SK-N-SH treated with all-trans-retinoic acid at 6 μM for 48 hours (cell line): ENCODE results near the gene POLE2.
A peak's percentile ranks its signal among the peaks of the same experiment; 100 is the strongest.

ENCODE experiments used
- ATAC-seq: fragments of 200-7000 bp; cut with Tn5 transposase; 3 replicates; pipeline ENCODE4 v1.9.1; 2020; ENCODE audit warnings: mild to moderate bottlenecking, moderate library complexity
- ARNTL ChIP-seq: fragments of 450-650 bp; formaldehyde crosslinking; IDR thresholded peaks from 2 replicates; pipeline ENCODE4 v1.5.0; 2020; ENCODE audit warnings: low read depth, mild to moderate bottlenecking, moderate library complexity, borderline replicate concordance
- ESRRG ChIP-seq: fragments of 250-450 bp; sonication (Bioruptor Pico); IDR thresholded peaks from 2 replicates; pipeline ENCODE4 v1.6.1; 2021; ENCODE audit warnings: mild to moderate bottlenecking
- GLIS3 ChIP-seq: fragments of 250-450 bp; sonication (Bioruptor Pico); IDR thresholded peaks from 2 replicates; pipeline ENCODE4 v1.5.0; 2020; ENCODE audit warnings: mild to moderate bottlenecking, moderate library complexity
- ISL1 ChIP-seq: fragments of 250-450 bp; sonication (Bioruptor Pico); IDR thresholded peaks from 2 replicates; pipeline ENCODE4 v2.1.2; 2022; ENCODE audit warnings: mild to moderate bottlenecking, moderate library complexity
- OSR1 ChIP-seq: fragments of 250-450 bp; sonication (Bioruptor Pico); IDR thresholded peaks from 2 replicates; pipeline ENCODE4 v1.8.0; 2022; ENCODE audit warnings: moderate library complexity, mild to moderate bottlenecking, inconsistent platforms
- RARB ChIP-seq: fragments of 250-450 bp; sonication (Bioruptor Pico); IDR thresholded peaks from 2 replicates; pipeline ENCODE4 v1.8.0; 2021; ENCODE audit warnings: mild to moderate bottlenecking, moderate library complexity
- SNAI2 ChIP-seq: fragments of 250-450 bp; sonication (Bioruptor Pico); IDR thresholded peaks from 2 replicates; pipeline ENCODE4 v1.5.0; 2020; ENCODE audit warnings: mild to moderate bottlenecking, moderate library complexity
- TOX ChIP-seq: fragments of 250-450 bp; sonication (Bioruptor Pico); IDR thresholded peaks from 2 replicates; pipeline ENCODE4 v1.8.0; 2021; ENCODE audit warnings: mild to moderate bottlenecking, moderate library complexity, borderline replicate concordance
- ZFP3 ChIP-seq: fragments of 250-450 bp; sonication (Bioruptor Pico); IDR thresholded peaks from 2 replicates; pipeline ENCODE4 v1.5.0; 2020; ENCODE audit warnings: mild to moderate bottlenecking, moderate library complexity
- ZFP30 ChIP-seq: fragments of 450-650 bp; formaldehyde crosslinking; IDR thresholded peaks from 2 replicates; pipeline ENCODE4 v1.5.0; 2022; ENCODE audit warnings: mild to moderate bottlenecking, moderate library complexity
- ZNF565 ChIP-seq: fragments of 450-650 bp; formaldehyde crosslinking; conservative IDR thresholded peaks from 2 replicates; pipeline ENCODE4 v1.5.0; 2020; ENCODE audit warnings: low read depth, mild to moderate bottlenecking, moderate library complexity
- ZNF70 ChIP-seq: fragments of 450-650 bp; formaldehyde crosslinking; IDR thresholded peaks from 2 replicates; pipeline ENCODE4 v1.5.0; 2020; ENCODE audit warnings: mild to moderate bottlenecking, moderate library complexity
- ZNF8 ChIP-seq: fragments of 450-650 bp; formaldehyde crosslinking; IDR thresholded peaks from 2 replicates; pipeline ENCODE4 v1.5.0; 2020; ENCODE audit warnings: mild to moderate bottlenecking, moderate library complexity
- TF ChIP-seq, protein P1 (sequence below): fragments of 250-450 bp; sonication (Bioruptor Pico); IDR thresholded peaks from 2 replicates; pipeline ENCODE4 v1.8.0; 2021; ENCODE audit warnings: low read depth, mild to moderate bottlenecking, moderate library complexity, borderline replicate concordance
- TF ChIP-seq, protein P2 (sequence below): fragments of 250-450 bp; sonication (Bioruptor Pico); IDR thresholded peaks from 2 replicates; pipeline ENCODE4 v1.5.1; 2021; ENCODE audit warnings: mild to moderate bottlenecking, moderate library complexity
- TF ChIP-seq, protein P3 (sequence below): fragments of 250-450 bp; sonication (Bioruptor Pico); IDR thresholded peaks from 2 replicates; pipeline ENCODE4 v1.5.0; 2020; ENCODE audit warnings: mild to moderate bottlenecking, moderate library complexity
- TF ChIP-seq, protein P4 (sequence below): fragments of 250-450 bp; sonication (Bioruptor Pico); IDR thresholded peaks from 2 replicates; pipeline ENCODE4 v1.8.0; 2020; ENCODE audit warnings: mild to moderate bottlenecking, moderate library complexity, borderline replicate concordance

Gene POLE2

GRCh38 chr14:49636866-49637265 is 51.1 kb downstream of the POLE2 start:
- ATAC-seq, result no peak
- TF ChIP-seq ZNF8, result no peak
- TF ChIP-seq ZNF70 (CRISPR knock-in tag), result no peak
- TF ChIP-seq ARNTL, result no peak
- TF ChIP-seq ISL1 (CRISPR knock-in tag), result no peak
- TF ChIP-seq ESRRG (CRISPR knock-in tag), result no peak

GRCh38 chr14:49634547-49635334 is 53.3 kb downstream of the POLE2 start, which contains the start of gene DNAAF2:
Gene DNAAF2, minus strand, starts transcription at chr14:49635244. Its CDS starts 95 bp downstream, at chr14:49635149.
- TF ChIP-seq ESRRG (CRISPR knock-in tag) (no peak), ARNTL (no peak), ZFP30 (CRISPR knock-in tag) (no peak), GLIS3 (CRISPR knock-in tag) (0 out of 2 replicates have a peak, but pooled peaks have one; percentile 49), RARB (CRISPR knock-in tag) (no peak), TOX (CRISPR knock-in tag) (no peak), ZFP3 (CRISPR knock-in tag) (peak; percentile 85), ZNF565 (CRISPR knock-in tag) (no peak), ZNF8 (no peak), OSR1 (CRISPR knock-in tag) (no peak)
- TF ChIP-seq, protein P1, sequence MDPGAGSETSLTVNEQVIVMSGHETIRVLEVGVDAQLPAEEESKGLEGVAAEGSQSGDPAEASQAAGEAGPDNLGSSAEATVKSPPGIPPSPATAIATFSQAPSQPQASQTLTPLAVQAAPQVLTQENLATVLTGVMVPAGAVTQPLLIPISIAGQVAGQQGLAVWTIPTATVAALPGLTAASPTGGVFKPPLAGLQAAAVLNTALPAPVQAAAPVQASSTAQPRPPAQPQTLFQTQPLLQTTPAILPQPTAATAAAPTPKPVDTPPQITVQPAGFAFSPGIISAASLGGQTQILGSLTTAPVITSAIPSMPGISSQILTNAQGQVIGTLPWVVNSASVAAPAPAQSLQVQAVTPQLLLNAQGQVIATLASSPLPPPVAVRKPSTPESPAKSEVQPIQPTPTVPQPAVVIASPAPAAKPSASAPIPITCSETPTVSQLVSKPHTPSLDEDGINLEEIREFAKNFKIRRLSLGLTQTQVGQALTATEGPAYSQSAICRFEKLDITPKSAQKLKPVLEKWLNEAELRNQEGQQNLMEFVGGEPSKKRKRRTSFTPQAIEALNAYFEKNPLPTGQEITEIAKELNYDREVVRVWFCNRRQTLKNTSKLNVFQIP, result no peak
- TF ChIP-seq, protein P2, sequence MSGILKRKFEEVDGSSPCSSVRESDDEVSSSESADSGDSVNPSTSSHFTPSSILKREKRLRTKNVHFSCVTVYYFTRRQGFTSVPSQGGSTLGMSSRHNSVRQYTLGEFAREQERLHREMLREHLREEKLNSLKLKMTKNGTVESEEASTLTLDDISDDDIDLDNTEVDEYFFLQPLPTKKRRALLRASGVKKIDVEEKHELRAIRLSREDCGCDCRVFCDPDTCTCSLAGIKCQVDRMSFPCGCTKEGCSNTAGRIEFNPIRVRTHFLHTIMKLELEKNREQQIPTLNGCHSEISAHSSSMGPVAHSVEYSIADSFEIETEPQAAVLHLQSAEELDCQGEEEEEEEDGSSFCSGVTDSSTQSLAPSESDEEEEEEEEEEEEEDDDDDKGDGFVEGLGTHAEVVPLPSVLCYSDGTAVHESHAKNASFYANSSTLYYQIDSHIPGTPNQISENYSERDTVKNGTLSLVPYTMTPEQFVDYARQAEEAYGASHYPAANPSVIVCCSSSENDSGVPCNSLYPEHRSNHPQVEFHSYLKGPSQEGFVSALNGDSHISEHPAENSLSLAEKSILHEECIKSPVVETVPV, result no peak
- TF ChIP-seq, protein P3, sequence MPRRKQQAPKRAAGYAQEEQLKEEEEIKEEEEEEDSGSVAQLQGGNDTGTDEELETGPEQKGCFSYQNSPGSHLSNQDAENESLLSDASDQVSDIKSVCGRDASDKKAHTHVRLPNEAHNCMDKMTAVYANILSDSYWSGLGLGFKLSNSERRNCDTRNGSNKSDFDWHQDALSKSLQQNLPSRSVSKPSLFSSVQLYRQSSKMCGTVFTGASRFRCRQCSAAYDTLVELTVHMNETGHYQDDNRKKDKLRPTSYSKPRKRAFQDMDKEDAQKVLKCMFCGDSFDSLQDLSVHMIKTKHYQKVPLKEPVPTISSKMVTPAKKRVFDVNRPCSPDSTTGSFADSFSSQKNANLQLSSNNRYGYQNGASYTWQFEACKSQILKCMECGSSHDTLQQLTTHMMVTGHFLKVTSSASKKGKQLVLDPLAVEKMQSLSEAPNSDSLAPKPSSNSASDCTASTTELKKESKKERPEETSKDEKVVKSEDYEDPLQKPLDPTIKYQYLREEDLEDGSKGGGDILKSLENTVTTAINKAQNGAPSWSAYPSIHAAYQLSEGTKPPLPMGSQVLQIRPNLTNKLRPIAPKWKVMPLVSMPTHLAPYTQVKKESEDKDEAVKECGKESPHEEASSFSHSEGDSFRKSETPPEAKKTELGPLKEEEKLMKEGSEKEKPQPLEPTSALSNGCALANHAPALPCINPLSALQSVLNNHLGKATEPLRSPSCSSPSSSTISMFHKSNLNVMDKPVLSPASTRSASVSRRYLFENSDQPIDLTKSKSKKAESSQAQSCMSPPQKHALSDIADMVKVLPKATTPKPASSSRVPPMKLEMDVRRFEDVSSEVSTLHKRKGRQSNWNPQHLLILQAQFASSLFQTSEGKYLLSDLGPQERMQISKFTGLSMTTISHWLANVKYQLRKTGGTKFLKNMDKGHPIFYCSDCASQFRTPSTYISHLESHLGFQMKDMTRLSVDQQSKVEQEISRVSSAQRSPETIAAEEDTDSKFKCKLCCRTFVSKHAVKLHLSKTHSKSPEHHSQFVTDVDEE (CRISPR knock-in tag), result no peak
- TF ChIP-seq, protein P4, sequence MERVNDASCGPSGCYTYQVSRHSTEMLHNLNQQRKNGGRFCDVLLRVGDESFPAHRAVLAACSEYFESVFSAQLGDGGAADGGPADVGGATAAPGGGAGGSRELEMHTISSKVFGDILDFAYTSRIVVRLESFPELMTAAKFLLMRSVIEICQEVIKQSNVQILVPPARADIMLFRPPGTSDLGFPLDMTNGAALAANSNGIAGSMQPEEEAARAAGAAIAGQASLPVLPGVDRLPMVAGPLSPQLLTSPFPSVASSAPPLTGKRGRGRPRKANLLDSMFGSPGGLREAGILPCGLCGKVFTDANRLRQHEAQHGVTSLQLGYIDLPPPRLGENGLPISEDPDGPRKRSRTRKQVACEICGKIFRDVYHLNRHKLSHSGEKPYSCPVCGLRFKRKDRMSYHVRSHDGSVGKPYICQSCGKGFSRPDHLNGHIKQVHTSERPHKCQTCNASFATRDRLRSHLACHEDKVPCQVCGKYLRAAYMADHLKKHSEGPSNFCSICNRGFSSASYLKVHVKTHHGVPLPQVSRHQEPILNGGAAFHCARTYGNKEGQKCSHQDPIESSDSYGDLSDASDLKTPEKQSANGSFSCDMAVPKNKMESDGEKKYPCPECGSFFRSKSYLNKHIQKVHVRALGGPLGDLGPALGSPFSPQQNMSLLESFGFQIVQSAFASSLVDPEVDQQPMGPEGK (CRISPR knock-in tag), result no peak
- peak; percentile 74 for ATAC-seq

GRCh38 chr14:49633640-49634546 is 54.1 kb downstream of the POLE2 start:
- no peak for TF ChIP-seq ZFP3 (CRISPR knock-in tag)
- TF ChIP-seq, protein P4 (CRISPR knock-in tag), result peak; percentile 74; the same call in 1 of the 2 replicates
- no peak for TF ChIP-seq ARNTL
- TF ChIP-seq, protein P2, result no peak
- no peak for TF ChIP-seq SNAI2 (CRISPR knock-in tag)
- peak; percentile 88 for ATAC-seq
